HepG2 (cell line): Measurements from ENCODE around the gene FYB2. TPM values are rescaled to one million over a fixed set of nuclear protein-coding genes. Genes with fewer than 3 reads are reported as not detected.

Source experiments
- HNF1B ChIP-seq: sonication (generic); formaldehyde crosslinking; IDR thresholded peaks from 2 replicates; pipeline ENCODE4 v1.5.1; 2020; ENCODE audit warnings: mild to moderate bottlenecking, moderate library complexity, missing genetic modification reagents
- RORA ChIP-seq: sonication (generic); formaldehyde crosslinking; IDR thresholded peaks from 2 replicates; pipeline ENCODE4 v1.5.0; 2020; ENCODE audit warnings: mild to moderate bottlenecking, missing genetic modification reagents, moderate library complexity
- ZHX1 ChIP-seq: sonication (generic); formaldehyde crosslinking; IDR thresholded peaks from 2 replicates; pipeline ENCODE4 v1.8.1; 2022; ENCODE audit warnings: low read depth, mild to moderate bottlenecking, missing genetic modification reagents
- ZNF382 ChIP-seq: sonication (generic); formaldehyde crosslinking; IDR thresholded peaks from 2 replicates; pipeline ENCODE4 v1.5.0; 2020; ENCODE audit warnings: missing genetic modification reagents, mild to moderate bottlenecking, borderline replicate concordance
- ZNF510 ChIP-seq: sonication (generic); formaldehyde crosslinking; IDR thresholded peaks from 2 replicates; pipeline ENCODE4 v1.4.0; 2020; ENCODE audit warnings: low read depth, mild to moderate bottlenecking, missing genetic modification reagents
- polyA plus RNA-seq, 8 experiments: library from polyadenylated mRNA; depleted of rRNA in 3 of 8; stranded (reverse) in 7 of 8; unstranded in 1 of 8; fragments of >200 nt; fragmentation: Illumina TruSeq in 4 of 8; extraction: Trizol in 4 of 8; gene quantifications; 2 replicates each; pipeline versions ENCODE4 v1.2.1 to v1.2.3, GENCODE V29; 2011 to 2016; ENCODE audit warnings: low read depth in 4 of 8, missing spikeins in 1 of 8, mixed read lengths in 1 of 8; ENCODE audit not compliant: insufficient read depth in 1 of 8
- total RNA-seq, 5 experiments: library from RNA; depleted of rRNA; stranded (reverse); fragments of >200 nt; fragmentation: Illumina TruSeq; extraction: Trizol; gene quantifications; 2 replicates each; pipeline ENCODE4 v1.2.3, GENCODE V29; 2016; ENCODE audit warnings: low read depth in 1 of 5
- TF ChIP-seq, protein P1 (sequence below): sonication (generic); formaldehyde crosslinking; IDR thresholded peaks from 2 replicates; pipeline ENCODE4 v1.4.0; 2020; ENCODE audit warnings: mild to moderate bottlenecking, missing genetic modification reagents, borderline replicate concordance
- TF ChIP-seq, protein P2 (sequence below): sonication (generic); formaldehyde crosslinking; IDR thresholded peaks from 2 replicates; pipeline ENCODE4 v1.4.0; 2020; ENCODE audit warnings: mild to moderate bottlenecking, missing genetic modification reagents

The FYB2 gene
- total and polyA plus RNA-seq, 2 of the 13 experiments (the other 11 are each of a cell fraction or from before 2014, with no cell fraction given) = 1.2 to 2.7 TPM

- TF ChIP-seq HNF1B (CRISPR knock-in tag) = no peak
- no peak for TF ChIP-seq ZNF382 (CRISPR knock-in tag)
- no peak for TF ChIP-seq ZNF510
- no peak for TF ChIP-seq ZHX1
- TF ChIP-seq RORA = no peak
- TF ChIP-seq, protein P1, sequence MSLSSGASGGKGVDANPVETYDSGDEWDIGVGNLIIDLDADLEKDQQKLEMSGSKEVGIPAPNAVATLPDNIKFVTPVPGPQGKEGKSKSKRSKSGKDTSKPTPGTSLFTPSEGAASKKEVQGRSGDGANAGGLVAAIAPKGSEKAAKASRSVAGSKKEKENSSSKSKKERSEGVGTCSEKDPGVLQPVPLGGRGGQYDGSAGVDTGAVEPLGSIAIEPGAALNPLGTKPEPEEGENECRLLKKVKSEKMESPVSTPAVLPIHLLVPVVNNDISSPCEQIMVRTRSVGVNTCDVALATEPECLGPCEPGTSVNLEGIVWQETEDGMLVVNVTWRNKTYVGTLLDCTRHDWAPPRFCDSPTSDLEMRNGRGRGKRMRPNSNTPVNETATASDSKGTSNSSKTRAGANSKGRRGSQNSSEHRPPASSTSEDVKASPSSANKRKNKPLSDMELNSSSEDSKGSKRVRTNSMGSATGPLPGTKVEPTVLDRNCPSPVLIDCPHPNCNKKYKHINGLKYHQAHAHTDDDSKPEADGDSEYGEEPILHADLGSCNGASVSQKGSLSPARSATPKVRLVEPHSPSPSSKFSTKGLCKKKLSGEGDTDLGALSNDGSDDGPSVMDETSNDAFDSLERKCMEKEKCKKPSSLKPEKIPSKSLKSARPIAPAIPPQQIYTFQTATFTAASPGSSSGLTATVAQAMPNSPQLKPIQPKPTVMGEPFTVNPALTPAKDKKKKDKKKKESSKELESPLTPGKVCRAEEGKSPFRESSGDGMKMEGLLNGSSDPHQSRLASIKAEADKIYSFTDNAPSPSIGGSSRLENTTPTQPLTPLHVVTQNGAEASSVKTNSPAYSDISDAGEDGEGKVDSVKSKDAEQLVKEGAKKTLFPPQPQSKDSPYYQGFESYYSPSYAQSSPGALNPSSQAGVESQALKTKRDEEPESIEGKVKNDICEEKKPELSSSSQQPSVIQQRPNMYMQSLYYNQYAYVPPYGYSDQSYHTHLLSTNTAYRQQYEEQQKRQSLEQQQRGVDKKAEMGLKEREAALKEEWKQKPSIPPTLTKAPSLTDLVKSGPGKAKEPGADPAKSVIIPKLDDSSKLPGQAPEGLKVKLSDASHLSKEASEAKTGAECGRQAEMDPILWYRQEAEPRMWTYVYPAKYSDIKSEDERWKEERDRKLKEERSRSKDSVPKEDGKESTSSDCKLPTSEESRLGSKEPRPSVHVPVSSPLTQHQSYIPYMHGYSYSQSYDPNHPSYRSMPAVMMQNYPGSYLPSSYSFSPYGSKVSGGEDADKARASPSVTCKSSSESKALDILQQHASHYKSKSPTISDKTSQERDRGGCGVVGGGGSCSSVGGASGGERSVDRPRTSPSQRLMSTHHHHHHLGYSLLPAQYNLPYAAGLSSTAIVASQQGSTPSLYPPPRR (CRISPR knock-in tag) = no peak; the same call in 1 of the 2 replicates
- TF ChIP-seq, protein P2, sequence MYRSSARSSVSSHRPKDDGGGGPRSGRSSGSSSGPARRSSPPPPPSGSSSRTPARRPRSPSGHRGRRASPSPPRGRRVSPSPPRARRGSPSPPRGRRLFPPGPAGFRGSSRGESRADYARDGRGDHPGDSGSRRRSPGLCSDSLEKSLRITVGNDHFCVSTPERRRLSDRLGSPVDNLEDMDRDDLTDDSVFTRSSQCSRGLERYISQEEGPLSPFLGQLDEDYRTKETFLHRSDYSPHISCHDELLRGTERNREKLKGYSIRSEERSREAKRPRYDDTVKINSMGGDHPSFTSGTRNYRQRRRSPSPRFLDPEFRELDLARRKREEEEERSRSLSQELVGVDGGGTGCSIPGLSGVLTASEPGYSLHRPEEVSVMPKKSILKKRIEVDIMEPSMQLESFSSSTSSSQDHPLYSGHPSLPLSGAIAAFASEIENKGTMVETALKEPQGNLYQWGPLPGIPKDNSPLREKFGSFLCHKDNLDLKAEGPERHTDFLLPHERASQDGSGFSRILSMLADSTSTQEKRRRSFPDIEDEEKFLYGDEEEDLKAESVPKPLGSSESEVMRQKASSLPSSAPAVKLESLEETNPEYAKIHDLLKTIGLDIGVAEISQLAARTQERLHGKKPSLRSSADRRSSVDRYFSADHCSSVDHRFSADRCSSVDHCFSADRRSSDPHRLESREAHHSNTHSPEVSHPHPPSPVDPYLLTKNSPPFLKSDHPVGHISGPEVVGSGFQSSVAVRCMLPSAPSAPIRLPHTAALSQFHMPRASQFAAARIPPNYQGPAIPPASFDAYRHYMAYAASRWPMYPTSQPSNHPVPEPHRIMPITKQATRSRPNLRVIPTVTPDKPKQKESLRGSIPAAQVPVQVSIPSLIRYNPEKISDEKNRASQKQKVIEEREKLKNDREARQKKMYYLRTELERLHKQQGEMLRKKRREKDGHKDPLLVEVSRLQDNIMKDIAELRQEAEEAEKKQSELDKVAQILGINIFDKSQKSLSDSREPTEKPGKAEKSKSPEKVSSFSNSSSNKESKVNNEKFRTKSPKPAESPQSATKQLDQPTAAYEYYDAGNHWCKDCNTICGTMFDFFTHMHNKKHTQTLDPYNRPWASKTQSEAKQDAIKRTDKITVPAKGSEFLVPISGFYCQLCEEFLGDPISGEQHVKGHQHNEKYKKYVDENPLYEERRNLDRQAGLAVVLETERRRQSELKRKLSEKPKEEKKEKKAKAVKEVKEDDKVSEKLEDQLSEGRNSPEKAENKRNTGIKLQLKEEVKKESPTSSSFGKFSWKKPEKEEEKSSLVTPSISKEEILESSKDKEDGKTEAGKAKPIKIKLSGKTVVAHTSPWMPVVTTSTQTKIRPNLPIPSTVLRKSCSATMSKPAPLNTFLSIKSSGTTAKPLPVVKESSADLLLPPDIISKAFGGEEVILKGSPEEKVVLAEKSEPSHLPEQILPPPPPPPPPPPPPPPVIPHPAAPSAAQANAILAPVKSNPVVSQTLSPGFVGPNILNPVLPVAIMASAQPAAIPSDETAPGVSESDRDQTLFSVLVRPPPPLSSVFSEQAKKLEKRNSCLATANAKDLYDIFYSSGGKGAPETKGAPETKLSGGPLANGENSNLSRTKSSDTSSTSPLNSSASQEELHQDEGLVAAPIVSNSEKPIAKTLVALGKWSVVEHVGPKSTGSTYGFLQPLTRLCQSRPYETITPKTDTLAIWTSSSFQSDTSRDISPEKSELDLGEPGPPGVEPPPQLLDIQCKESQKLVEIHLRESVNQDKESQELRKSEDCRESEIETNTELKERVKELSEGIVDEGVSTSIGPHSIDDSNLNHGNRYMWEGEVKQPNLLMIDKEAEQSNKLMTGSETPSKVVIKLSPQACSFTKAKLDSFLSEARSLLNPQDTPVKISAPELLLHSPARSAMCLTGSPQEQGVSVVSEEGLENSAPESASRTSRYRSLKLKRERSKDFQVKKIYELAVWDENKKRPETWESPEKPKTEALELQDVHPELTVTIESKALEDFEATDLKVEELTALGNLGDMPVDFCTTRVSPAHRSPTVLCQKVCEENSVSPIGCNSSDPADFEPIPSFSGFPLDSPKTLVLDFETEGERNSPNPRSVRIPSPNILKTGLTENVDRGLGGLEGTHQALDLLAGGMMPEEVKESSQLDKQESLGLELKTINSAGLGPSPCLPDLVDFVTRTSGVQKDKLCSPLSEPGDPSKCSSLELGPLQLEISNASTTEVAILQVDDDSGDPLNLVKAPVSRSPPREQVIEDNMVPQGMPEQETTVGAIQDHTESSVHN (CRISPR knock-in tag) = no peak
Measured at GRCh38 chr1:56820755-56821461, 1.7 kb upstream of the FYB2 start (continued).
